Lung microvascular endothelial cell (primary cell): Measurements from ENCODE around the gene BRD9. TPM values are rescaled to one million over a fixed set of nuclear protein-coding genes. Genes with fewer than 3 reads are reported as not detected.
A peak's percentile ranks its signal among the peaks of the same experiment; 100 is the strongest.
"Not testable (repeated sequence)": the region's sequence is repeated elsewhere in the genome, so short reads cannot be mapped to it uniquely, and the experiment has no call there.

Experiments
- DNase-seq, 2 donors: peaks; one replicate each; pipeline versions ENCODE4 v3.0.0 to v3.0.0-alpha.2; 2010; ENCODE audit warnings: low read depth in 2 of 2
- total RNA-seq: library from RNA; depleted of rRNA; stranded (reverse); fragments of >200 nt; gene quantifications from 2 replicates; pipeline ENCODE4 v1.2.1, GENCODE V29; 2014

The BRD9 gene
- total RNA-seq, 1 donor from 2014 or later, result 31.2 TPM

DNA sequence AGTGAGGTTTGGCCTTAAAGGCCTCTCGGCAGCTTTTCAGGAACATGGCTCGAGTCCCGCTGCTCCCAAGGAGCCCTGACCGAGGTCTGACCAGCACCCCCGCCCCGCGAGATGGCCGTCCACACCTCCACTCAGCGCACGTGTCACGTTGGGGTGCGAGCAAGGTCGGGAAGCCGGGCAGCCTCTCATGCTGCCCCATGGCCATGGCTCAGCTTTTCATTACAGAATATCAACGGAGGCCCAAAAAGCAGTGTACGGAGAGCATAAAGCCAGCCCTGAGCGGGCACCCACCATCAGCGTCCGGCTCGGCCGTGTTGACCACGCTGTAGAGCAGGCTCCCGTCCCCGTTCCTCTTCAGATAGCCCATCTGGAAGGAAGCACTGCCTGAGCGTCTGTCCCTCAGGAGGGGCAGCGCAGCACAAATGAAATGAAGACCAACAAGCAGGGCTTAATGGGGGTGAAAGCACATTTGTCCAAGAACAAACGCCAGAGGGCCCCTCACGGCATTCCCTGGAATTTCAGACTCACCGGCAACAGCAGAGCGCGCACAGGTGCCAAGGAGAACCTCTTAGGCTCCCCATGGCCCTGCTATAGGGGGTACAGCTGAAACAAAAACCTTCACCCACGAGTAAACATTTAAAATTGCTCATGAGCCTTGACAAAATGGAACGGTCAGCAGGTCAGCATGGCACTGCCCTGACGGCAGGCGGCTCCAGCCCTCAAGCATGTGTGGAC is 11.6 kb downstream of the BRD9 start:
- DNase-seq, result no peak

DNA sequence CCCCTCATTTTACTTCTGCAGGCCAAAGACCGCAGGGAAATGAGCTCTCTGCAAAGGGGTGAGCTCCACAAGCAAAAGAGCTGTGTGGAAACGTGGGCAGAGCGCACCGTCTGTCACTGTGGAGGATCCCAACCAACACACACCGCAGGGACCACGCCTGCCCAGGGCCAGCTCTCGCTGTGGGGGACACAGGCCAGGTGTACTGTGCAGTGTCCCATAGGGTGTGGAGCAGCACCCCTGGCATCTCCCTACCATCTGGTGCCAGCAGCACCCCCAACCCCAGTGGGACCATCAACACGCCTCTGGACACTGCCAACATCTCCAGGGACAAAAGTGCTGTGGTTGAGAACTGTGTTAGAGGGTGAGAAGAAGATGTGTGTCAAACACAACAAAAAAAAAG is 13.9 kb downstream of the BRD9 start:
- not testable (repeated sequence) for DNase-seq

DNA sequence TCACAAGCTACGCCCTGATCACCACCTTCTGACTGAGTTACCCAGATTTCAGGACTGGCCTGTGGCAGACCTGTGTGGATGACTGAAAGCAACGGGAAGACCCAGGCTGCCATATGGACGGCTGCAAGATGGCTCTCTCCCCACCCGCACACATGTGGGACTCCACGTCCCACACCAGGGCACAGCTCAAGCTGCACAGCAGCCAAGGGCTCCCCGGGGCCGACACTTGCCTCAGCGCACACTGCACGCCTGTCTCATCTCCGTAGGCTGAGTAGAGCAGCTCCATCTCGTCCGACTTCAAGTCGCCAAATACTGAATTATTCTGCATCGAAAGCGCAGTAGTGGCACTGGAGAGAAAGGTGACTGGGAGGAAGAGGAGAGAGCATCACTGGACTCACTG is 14.5 kb downstream of the BRD9 start:
- DNase-seq, result no peak

DNA sequence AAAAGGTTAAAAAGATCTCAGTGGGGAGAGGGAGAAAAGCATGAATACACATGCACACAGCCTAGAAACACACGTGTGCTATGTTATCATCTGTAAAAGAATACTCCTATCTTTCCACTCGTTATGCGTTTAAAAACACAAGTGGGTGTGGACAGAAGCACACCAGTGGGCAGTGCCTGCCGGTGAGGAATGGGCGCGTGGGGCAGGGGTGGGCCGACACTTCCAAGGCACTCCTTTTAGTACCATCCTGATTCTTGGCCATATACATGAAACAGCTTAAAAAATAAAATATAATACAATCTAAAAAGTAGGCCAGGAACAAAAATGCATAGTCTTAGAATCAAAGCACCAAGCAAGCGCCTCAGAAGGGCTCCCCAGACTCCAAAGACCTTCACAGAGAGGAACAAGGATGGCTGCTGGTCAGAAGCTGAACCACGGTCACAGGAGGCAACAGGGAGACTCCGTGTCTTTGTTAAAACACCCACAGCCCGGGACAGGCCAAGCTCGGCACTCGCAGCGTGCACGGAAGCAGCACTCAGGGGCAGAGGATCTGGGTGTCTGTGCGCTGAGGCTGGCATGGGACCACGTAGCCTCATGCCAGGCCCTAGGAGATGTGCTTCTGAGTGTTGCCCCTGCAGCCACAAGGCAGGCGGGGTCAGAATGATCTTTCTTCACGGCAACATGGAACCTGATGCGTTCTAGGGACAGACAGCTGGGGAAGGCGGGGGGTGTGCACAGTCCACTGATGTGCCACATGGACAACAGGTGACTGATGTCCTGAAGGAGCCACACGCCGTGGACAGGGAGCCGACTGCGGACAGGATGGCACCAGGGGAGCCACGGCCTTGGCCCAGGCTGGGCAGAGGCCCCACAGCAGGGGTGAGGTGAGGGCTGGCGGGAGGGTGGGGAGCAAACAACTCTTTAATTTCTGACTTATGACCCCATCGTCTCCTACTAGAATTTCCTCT is 15.9 kb downstream of the BRD9 start:
- DNase-seq, result no peak

DNA sequence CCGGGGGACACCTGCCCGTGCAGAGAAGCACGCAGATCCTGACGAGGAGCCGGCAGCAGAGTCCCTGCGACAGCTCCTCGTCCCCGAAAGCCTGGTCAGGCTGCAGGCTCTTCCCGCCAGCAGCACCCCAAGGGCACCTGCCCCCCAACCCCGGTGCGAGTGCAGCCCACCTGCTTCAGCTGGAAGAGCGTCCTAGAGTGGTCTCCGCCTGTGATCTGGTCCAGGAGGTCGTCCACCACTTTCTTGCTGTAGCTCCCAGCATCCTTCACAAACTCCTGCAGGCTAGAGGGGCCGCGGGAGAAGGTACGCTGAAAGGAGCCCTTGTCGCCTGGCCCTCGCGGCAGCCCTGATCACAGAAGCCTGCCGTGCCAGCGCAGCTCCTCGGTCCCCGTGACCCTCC is 16.7 kb downstream of the BRD9 start:
- no peak for DNase-seq

DNA sequence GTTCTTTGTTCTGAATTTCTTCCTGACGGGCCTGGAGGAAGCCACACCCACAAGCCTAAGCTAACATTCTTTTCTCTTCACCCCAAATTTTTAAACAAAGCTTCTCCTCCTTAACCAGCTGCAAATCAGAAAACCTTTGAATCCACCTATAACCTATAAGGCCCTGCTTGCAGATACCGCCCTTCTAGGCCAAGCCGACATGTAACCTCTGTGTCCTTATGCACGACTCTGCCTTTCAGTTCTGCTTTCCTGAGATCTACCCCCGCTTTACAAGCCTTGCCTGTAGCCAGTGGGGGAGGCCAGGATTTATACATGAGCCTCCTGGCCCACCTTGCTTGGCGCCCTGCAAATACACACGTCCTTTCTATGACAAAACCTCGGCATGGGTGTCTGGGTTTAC is 19.3 kb downstream of the BRD9 start:
- DNase-seq, result no peak

DNA sequence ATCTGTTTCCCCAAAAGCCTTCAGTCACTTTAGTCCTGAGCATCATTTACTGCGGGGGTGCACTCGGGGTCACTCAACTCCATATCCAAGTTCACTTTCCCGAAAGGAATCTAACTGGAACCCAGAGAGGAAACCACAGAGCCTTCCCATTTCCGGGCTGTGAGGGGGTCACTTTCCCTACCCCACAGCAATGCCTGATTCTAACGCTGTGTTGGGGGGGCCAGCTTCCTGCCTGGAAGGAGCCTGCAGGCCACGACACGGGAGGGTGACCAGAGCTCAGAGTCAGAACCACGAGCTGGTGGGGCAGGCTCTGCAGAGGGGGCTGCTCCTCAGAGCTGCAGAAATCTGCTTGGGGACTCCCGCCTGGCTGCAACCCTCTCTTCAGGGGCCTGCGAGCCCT is 20.3 kb downstream of the BRD9 start:
- peak; percentile 21 to 51 for DNase-seq

DNA sequence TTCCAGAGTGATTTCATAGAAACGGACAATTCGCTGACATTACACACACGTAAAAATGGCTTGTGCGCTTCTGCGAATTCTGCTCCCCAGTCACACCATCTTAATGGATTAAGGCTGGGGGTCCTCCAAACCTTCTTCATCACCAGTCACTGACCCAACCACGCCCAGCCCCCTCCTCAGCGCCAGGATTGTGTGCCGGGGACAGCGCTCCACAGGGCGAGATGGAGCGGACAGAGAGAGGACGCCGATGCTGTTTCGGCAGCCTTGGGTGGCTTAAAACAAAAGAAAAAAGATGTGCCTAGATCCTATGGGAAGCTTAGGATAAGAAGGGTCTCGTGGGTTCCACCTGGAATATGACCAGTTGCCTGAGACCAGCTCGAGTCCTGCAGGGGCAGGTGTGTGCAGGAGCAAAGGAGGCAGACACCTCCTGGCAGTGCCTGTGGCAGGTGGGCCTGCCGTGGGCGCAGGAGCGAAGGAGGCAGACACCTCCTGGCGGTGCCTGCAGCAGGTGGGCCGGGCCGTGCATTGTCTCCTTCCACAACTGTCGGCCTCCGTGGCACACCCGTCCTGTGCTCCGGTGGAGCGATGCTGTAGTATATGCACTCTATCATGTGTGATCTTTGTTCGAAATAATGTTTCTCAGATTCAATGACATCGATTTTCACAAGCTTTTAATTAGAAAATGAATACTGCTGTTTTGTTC is 20.9 kb downstream of the BRD9 start:
- no peak for DNase-seq

DNA sequence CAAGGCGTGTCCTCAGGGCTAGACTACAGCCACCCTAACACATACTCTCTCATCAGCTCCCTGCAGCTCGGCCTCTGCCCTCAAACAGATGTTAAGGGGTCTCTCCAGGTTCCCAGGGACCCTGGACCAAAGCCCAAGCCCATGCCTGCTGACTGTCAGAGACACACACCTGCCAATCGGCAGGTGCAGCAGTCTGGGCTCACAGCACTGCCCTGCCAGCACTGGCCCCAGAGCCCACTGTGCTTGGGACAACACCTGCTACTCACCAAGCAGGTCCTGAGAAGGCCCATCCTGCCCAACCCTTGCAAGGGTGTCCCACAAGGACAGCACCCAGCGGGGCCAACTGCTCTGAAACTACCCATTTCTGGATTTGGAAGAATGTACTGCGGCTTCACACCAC is 21.6 kb downstream of the BRD9 start:
- DNase-seq, result no peak

DNA sequence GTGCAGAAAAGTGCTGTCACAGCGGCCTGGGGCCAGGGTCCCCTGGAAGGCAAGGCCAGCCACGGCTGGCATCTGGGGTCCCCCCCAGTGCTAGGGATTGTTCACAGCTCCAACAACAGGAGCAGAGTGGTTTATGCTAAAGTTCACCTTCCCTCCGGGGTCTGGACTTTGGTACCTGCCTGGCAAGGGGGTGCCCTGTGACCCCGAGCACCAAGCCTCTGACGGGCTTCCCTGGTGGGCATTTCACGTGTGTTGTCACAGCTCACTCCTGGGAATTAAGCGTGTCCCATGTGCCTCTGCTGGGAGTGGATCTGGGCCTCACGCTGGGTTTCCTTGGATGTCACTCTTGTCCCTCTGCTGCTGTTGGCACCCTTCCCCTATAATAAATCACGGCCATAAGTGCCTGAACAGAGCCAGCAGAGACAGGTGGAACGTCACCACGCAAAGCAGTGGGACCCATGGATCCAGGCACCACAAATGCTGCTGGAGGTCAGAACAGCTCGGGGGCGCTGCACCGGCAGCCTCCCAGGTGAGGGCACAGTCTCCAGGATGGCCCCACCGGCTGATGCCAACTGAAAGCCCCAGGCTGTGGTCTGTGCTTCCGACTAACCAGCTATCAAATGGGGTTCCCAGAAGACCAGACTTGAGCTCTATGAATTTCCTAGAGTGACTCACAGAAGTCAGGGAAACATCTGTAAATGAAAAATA is 24.0 kb downstream of the BRD9 start:
- DNase-seq, result no peak

DNA sequence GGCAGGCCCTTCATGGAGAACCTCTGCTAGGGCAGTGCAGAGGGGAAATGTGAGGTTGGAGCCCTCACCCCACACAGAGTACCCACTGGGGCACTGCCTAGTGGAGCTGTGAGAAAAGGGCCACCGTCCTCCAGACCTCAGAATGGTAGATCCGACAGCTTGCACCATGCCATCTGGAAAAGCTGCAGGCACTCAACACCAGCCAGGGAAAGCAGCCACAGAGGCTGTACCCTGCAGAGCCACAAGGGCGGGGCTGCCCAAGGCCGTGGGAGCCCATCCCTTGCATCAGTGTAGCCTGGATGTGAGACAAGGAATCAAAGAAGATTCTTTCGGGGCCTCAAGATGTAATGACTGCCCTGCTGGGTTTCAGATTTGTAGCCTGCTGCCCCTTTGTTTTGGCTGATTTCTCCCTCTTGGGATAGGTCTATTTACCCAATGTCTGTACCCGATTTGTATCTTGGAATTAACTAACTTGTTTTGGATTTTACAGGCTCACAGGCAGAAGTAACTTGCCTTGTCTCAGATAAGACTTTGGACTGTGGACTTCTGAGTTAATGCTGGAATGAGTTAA is 25.2 kb downstream of the BRD9 start:
- no peak for DNase-seq

DNA sequence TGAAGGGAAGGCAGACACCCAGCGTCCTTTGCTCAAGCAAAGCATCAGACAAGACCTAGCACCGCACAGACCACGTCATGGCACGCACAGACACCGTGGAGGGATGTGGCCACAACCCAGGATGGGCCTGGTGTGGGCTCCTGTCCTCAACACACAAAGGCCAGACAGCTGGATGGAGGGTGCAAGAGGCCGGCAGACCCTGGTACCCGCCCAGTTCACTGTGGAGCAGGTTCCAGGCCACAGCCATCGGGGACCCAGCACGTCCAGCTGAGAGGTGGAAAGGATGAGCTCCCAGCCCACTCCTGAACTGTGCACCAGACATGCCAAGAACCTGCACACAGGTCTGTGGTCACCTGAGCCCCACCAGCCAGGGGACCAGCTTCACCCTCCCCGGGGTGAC is 26.8 kb downstream of the BRD9 start:
- DNase-seq, result no peak

DNA sequence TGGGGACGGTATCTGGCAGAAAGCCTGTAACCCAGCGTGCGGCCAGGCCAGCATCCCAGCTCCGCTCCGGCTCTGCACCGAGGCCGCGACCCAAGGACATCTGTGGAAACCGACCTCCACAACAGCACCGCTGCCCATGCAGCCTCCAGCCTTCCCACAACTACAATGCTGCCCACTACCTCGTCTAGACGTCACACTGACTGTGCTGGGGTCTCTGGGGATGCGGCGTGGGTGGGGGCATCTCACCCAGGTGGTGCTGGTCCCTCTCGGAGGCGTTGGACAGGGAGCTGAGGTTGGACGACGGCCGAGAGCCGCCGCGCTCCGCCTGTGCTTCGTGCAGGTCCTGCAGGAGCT is 27.5 kb downstream of the BRD9 start:
- no peak for DNase-seq

DNA sequence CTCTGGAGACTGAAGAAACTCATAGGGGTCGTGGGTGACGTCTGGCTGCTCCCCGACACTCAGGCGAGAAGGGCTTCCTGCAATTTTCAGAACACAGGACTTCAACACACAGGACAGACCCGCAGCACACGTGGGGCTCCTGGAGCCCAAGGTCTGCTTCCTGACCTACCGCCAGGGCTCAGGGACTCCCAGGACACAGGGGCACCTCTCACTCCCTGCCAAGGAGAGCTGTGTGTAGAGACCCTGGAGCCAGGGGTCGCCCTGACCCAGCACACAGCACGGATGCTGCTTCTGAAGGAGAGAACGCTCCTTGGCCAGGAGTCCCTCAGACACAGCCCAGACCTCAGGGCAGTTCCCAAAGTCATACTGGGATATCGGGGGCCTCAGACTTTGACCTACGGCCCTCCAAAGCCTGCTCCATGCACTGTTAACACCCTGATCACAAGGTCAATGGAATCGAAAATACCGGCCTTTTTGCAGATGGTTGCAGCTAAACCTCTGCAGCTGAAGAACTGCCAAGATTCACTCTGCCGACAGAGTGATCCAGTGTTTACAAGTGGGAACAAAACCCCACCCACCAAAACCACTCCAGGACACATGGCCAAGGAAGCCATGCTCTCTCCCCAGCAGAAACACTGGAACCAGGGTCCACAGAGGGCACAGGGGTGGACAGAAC is 28.0 kb downstream of the BRD9 start:
- no peak for DNase-seq

DNA sequence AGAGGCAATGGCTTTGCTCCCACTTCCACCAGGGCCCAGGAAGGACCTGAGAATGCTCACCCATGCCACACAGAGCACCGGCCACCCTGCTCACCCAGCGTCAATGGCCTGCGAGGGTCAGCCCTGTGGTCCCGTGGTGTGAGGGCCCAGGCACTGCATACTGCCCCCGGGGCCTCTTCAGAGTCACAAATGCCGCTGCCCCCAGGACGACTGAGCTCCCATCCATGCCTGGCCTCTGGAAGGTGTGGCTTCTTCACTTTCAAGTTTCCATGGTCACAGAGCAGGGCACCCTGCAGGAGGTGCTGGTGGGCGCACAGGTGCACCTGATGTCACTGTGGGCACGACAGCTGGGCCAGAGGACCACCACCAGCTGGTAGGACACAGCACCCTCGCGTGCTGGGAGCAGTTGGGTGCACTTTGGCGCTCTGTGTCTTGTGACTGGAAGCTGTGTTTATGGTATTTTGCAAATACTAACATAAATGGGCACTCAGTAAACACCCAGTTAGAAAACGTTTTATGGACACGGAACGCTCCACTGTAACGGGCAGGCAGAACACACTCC is 29.3 kb downstream of the BRD9 start:
- DNase-seq, result no peak

DNA sequence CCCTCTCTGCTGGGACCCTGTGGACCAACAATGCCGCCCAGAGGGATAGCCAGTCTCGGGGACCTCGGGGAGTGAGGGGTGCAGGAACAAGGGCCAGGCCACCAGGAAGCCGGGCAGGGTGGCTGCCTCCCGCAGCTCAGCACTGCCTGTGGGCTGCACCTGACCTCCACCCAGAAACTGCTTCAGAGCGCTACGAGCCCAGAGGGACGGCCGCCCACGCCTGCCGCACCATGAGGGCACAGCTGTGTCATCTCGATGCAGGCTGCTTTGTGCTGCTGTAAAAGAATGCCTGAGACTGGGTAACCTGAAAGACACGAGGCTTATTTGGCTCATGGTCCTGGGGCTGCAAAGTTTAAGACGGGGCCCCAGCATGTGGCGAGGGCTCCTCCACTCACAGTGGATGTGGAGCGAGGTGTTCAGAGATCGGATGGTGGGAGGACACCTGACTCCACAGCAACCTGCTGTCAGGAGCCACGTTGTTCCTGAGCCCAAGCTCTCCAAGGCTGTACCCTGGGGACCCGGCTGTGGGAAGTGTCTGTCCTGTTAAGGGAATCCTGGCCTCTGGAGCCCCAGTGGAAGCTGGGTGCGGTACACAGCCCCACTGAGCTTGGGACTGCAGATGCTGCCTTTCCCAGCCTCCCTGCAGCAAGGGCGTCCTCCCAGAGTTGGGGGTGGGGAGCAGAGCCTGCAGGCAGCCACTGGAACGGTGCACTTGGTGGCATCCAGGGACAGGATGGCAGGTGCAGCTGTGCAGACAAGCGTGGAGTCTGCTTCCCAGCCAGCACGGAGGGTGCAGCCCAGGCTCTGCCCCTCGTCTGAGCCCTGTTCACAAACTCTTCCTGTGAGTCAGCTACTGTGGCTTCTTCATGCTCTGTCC is 30.0 kb downstream of the BRD9 start:
- DNase-seq, result peak in 1 of 2 donors; percentile 52

DNA sequence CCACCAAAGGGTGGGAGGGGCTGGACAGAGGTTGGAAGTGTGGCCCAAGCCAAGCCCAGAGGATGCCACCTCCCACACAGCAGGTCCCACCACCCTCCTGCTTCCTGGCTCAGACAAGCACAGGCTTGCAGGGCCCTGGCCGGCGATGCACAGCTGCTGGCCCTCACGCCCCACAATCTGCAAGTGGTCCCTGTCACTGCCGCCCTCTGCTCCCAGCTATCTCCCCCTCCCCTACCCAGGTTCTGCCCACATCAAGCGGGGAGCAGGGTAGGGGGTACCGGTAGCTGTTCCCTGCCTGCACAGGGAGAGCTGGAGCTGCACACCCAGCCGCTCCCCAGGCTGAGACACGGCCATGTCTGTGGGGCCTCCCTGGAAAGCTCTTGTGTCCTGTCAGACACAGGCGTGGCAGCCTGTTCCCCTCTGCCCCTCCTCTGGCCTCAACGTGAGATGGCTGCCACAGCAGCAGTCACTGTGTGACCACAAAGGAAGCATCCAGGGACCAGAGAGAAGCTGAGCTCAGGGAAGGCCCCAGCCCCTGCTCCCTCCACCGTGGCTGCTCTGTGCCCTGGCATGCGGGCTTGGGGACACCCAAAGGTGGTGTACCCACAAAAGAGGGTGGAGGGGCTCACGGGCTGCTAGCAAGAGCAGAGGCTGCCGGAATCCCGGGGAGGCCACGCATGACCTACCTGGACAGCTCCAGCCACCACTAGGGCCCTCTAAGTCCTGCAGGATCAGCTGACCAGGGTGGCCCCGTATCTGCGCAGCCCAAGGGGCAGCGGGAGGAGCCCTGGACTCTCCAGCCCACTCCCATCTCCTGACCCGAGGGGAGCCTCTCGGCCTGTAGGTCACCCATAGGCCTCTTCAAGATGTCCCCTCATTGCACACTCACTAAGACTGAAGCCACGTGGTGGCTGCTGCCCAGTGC is 30.9 kb downstream of the BRD9 start:
- DNase-seq, result no peak

DNA sequence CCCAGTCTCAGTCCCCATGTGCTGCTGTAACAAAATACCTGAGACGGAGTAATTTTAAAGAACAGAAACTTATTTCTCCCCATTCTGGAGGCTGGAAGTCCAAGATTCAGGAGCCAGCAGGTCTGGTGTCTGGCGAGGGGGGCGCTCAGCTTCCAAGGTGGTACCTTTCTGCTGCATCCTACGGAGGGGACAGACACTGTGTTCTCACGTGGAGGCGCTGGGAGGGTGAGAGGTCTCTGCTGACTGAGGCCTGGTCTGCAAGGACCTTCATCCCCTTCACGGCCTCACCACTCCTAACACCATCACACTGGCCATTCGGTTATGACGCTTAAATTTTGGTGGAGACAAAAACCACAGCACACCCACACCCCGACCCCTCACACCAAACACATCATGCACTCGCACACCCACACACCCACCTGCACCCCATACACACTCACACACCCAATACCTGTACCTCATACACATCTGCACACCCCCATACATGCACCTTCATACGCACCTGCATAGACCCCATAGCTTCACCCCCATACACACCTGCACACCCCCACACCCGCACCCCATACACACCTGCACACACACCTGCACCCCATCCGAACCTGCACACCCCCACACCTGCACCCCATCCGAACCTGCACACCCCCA is 32.0 kb downstream of the BRD9 start:
- DNase-seq, result no peak
